Dedifferentiated amniotic fluid mesenchymal stem cell (primary cell): ENCODE results near the gene AKR1C1.
A peak's percentile ranks its signal among the peaks of the same experiment; 100 is the strongest.
"Not testable (repeated sequence)": the region's sequence is repeated elsewhere in the genome, so short reads cannot be mapped to it uniquely, and the experiment has no call there.

Experiments used
- DNase-seq: peaks from one replicate; pipeline ENCODE4 v3.0.0-alpha.2; 2016; ENCODE audit errors: extremely low spot score

AKR1C1 gene

GRCh38 chr10:5018134-5018533 lies 54.9 kb downstream of the AKR1C1 start:
- DNase-seq: no peak

DNA sequence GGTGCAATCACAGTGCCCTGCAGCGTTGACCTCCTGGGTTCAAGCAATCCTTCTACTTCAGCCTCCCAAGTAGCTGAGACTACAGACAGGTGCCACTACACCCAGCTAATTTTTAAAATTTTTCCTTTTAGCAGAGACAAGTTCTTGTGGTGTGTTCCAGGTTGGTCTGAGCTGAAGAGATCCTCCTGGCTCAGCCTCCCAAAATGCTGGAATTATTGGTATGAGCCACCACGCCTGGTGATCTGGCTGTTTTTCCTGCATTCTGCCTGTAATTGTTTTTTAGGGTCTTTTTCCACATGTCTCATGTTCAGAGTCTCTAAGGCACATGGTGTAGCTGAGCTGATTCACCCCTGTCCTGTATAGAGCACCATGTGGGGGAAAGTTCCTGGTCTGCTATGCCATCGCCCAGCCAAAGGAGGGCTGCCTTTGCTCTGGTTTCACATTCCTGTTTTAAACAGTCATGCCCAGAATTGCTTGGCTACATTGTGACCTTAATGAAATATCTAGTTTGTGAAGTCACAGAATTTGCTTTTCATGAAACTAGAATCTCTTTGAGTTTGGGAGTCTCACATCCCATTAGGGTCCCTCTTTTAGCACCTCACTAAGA lies 55.6 kb downstream of the AKR1C1 start:
- DNase-seq: peak; percentile 74

- DNase-seq: not testable (repeated sequence)
Measured at GRCh38 chr10:5019770-5020612, 56.8 kb downstream of the AKR1C1 start.

DNA sequence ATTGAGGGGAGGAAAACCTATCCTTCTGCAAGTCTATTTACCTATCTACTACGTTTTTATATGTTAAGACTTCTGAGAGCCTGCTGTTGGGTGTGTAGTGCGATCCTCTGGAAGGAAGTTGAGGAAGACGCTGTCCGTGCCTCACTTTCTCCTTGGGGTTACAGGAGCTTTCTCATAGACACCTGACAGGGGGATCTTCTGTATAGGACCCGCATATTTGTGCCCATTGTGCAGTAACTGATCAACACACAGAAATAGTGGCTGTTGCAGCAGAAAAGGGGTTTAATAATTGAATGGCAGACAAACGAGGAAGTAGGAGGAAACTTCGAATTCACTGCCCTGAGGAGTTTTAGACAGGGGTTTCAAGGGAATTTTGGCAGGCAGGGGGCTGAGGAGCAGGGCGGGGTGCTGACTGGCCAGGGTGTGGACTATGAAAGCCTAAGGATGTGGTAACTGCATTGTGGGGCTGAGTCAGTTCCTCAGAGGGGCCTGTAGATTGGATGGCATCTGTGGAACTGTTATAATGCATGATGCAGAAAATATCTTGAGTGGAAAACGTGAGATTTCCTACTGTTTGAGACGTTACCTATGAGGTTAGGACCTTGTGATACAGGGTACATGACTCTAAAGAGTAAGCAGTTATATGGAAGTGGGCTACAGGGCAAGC lies 58.5 kb downstream of the AKR1C1 start:
- DNase-seq: not testable (repeated sequence)

- no peak for DNase-seq
Measured at GRCh38 chr10:5023177-5023805, 60.1 kb downstream of the AKR1C1 start.

GRCh38 chr10:5025461-5025881 lies 62.3 kb downstream of the AKR1C1 start:
- DNase-seq: not testable (repeated sequence)

DNA sequence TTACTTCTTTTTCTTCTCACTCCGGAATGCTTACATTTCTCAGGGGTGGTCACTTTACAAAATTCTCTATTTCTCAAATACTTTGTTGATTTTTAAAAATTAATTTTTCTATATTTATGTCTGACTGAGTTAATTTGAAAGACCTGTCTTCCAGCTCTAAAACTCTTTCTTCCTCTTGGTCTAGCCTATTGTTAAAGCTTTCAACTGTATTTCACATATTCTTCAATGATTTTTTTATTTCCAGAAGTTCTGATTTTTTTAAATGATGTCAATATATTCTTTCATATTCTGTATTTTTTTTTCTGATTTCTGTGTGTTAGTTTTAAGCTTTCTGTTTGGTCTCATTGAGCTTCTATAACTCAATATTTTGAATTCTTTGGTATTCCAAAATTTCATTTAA lies 67.8 kb downstream of the AKR1C1 start:
- no peak for DNase-seq

- not testable (repeated sequence) for DNase-seq
Measured at GRCh38 chr10:5031588-5031987, 68.4 kb downstream of the AKR1C1 start.

DNA sequence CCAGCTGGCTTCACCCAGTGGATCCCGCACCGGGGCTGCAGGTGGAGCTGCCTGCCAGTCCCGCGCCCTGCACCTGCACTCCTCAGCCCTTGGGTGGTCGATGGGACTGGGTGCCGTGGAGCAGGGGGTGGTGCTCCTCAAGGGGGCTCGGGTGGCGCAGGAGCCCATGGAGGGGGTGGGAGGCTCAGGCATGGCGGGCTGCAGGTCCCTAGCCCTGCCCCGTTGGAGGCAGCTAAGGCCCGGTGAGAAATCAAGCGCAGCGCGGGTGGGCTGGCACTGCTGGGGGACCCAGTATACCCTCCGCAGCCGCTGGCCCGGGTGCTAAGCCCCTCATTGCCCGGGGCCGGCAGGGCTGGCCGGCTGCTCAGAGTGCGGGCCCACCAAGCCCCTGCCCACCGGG lies 69.2 kb downstream of the AKR1C1 start:
- DNase-seq: not testable (repeated sequence)
